HG03097 (cell line): ENCODE results near the gene NEDD8.

Source experiments
- ATAC-seq: cut with Tn5 transposase; IDR thresholded peaks from one replicate; pipeline ENCODE4 v1.9.1; 2021; ENCODE audit not compliant: unreplicated experiment, low FRiP score

The NEDD8 gene

DNA sequence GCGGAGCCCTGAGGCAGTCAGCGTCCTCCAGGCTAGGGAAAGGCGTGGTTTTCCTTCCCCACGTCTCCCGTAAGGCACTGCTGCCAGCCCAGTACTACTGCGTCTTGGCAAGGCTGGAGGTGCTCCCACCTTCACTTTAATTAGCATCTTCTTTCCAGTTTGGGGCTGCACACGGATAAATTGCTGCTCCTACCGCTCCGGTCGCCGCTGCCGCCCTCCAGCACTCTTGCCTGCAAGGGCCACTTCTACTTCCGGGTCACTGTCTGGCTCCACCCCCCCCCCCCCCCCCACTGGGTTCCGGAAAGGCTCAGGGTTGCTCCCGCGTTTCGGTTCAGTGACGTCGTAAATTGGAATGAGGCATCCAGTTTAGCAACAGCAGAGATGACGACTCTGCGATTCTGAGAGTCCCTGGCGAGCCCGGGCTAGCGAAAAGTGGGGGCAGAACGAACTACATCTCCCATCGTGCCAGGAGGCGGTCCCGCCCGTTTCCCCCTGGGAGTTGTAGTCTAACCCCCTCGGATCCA lies at the start of gene NEDD8:
TSS of gene NEDD8 (minus strand) at position 247 of the 524 bp plus-strand sequence. CDS start at position 147, 100 bp downstream.
- ATAC-seq: peak; percentile 63

- no peak for ATAC-seq
These were observed 49.5 kb upstream of the NEDD8 start for GRCh38 chr14:24281636-24282035.

GRCh38 chr14:24280797-24281460 lies 48.8 kb upstream of the NEDD8 start:
- no peak for ATAC-seq

DNA sequence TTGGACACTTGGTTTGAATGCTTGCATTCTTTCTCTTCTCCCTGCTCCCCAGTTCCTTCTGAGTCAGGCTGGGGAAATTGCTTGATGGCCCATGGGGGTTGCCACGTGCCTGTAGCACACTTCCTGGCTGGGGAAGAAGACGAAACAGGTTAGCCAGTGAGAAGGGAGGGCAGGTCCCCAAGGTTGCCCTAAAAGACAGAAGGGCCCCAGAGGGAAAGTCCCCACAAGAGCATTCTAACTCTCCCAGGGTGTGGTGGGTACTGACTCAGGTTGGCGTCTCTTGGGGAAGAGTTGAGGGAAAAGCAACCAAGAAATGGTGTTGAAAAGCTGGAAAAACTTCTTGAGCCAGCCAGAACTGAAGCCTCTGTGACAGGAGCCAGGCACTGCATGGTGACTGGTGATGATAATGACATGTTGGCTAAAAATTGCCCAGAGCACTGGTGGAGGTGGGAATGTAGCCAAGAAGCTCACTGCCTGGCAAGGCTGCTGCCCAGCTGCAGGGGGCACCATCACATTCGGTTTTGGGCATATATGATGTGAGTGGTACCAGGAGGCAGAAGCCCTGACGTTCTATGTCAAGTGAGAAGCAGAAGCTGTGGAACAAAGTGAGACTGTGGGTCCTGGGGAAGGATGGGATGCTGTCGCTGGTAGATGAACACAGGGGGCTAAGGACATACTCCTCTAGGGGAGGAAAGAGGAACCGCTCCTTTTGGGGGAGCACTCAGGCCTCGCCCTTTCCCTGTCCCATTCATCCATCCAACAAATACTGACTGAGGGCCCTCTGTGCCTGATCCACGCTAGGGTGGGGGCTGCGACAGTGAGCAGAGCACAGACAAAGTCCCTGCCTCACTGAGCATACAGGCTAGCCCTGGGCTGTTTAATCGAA lies 47.4 kb upstream of the NEDD8 start:
- ATAC-seq: no peak

DNA sequence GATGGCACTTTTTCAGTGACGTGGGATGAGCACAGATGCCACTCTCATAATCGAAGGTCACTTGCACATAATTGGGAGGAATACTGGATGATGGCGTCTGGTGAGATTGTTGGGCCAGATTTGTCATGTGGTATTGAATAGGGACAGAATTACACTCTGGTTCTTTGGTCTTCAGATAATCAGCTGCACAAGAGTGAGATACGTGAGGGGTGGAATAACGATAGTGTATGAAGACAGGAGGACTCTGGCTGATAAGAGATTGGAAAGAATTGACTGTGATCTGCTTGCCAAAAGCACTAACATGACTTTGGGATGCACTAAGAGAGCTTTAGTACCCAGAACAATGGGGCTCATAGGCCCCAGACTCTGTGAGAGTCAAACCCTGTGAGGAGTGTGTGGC lies 46.3 kb upstream of the NEDD8 start:
- no peak for ATAC-seq

- ATAC-seq: no peak
These were observed 45.6 kb upstream of the NEDD8 start for GRCh38 chr14:24277606-24278321.

DNA sequence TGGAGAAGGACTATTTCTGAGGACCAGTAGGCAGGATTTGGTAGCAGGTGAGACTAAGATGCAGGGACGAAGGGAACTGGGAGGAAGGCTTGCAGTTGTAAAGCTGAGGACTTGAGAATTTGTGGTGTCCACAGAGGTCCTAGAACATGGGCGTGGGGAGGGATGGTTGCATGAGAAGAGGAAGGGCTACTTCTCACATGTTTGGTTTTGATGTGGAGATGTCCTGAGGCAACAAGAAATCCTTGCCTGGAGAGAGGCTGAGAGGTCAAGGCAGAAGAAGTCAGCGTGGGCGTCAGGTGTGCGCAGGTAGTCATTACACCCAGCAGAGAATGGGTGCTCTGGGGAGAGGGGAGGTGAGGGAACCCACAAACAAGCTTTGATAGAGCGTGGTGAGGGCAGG lies 44.9 kb upstream of the NEDD8 start:
- no peak for ATAC-seq

DNA sequence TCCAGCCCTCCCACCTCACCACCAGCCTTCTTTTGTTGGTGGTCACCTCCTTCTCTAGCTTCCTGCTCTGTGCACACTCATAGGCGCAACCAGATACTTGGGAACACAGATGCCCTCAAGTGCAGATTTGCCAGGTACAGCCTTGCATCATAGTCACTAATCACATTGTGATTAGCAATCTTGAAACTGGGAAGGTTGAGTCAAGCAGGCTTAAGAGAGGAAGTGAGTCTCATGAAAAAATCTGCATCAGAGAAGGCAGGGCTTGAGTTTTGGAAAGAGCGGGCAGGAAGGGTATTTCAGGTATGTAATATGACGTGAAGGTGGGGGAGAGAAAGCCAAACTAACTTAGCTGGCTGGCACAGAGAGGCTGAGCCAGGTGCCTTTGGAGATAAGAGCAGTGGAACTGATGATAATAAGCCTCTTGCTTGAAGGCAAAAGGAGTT lies 42.0 kb upstream of the NEDD8 start:
- peak; percentile 40 for ATAC-seq

DNA sequence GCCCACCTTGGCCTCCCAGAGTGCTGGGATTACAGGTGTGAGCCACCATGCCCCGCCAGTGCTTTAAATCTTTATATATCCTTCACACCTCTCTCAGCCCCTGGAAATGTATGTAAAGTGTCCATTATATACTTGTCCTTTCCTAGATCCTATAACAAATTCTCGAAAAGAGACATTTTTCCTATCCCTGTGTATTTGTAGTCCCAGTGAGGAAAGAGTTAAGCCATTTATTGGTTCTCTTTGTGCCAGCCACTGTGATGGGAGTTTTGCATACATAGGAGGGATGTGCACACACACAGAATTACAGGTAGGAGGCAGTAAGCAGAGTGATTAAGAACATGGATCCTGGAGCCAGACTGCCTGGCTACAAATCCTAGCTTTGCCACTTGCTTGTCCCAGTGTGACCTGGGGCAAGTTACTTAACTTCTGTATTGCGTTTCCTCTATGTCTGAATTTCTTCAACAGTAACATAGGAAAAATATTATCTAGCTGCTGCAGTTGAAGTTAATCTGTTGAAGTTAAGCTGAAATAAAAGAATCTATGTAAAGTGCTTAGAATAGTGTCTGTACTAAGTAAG lies 41.3 kb upstream of the NEDD8 start:
- no peak for ATAC-seq

DNA sequence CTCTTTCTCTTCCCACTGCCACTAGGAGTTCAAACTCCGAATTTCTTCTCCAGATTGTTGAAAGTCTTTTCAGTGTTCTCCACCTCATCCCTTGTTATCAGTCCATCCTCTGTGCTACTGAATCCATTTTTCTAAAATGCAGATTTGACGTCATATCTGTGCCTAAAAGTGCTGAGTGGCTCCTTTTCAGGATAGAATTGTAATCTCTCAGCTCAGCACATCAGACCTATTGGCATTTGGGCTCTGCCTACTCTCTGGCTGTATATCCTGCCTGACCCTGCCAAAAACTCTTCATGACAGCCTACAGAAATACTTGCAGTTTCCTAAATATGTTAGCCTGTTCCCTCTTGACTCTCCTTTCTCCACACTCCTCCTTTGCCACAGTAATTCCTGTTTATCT lies 40.3 kb upstream of the NEDD8 start:
- ATAC-seq: no peak

DNA sequence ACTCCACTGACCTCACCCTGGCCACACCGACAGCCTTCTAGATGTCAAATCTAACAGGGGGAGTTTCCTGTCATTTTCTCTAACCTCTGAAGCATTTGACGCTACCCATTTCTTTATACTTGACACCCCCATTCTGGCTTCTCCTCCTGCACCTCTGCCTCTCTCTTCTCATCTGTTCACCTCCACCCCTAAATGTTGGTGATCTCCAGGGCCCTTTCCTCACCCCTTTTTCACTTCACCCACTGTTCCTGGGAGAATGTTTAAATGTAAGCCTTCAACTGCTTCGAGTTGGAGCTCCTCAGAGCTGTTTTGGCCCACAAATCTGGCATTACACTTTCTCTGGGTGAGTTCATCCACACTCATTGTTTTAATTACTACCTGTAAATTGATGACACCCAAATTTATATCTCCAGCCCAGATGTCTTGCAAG lies 39.7 kb upstream of the NEDD8 start:
- no peak for ATAC-seq

DNA sequence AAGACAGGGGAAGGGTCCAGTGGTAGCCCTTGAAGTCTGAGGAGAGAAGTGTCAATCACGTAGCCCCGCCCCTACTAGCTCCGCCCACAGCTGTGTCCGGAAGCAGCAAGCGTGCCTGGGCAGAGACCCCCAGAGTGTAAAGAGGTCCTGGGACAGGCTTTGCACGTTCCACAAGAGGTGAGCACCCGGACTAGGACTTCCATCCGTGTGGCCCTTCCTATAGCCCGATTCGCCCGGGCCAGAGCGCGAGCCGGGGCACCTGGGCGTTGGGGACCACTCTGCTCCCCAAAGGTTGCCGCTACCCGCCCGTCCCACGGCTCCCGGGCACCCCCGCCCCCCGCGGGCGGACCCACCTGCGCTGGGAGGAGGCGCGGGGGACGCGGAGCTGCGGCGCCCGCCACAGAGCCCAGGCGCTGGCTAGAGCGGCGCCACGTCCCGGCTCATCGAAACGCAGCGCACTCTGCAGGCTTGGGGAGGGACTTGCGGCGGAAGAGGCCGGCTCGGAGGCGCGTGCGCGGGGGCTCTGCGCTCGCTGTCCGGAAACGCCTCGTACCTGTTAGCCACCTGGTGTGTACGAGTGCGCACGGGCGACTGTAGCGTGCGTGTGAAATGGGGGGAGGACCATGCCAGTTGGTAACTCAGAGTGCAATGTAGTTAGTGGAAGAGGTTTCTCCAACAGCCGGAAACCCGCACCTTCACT lies 39.1 kb upstream of the NEDD8 start, which contains the start of gene RABGGTA:
TSS of gene RABGGTA (minus strand) at position 464 of the 700 bp plus-strand sequence. CDS start 482 bp downstream, outside the sequence.
- ATAC-seq: peak; percentile 75

GRCh38 chr14:24270537-24271133 lies 38.5 kb upstream of the NEDD8 start:
- no peak for ATAC-seq

DNA sequence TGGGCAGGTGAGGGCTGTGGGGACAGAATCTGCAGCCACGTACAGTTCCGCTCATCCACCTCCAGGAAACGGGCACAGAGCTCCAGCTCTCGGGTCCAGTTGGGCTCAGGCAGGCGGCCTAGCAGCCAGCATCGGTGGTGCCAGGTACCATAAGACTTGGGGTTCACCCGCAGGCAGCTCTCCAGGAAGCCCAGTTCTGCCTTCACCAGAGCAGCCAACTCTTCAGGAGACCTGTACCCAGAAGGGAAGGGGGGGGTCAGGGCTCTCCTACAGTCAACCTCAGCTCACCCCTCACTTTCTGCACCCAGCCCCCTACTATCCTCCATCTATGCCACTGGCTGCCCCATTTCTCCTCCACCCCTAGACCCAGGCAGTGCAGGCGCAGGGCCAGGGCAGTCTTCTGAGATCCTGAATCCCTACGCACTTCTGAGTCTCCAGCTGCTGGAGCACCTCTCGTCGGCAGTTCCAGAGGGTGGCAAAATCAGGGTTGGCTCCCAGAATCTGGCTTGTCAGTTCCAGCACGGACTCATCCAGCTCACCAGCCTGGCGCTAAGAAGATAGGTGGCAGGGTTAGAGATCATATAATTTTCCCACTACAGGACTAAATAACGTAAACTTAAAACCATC lies 37.9 kb upstream of the NEDD8 start:
- ATAC-seq: no peak

DNA sequence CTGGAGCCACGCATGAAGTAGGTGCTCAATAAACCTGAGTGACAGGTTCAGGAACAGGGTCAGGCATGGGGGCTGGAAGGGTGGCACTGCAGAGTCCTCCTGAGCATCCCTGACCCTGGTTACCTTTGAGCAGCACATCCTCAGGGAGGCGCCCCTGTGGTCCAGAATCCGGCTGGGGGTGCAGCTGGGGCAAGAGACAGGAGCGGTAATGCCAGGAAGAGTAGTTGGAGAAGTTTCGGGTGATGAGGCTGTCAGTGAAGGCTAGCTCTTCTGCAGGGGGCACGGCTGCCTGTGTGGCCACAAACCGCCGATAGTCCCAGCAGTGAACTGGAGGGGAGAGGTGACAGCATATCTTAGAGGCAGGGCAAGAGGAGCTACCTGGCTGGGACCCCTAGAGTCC lies 37.2 kb upstream of the NEDD8 start:
- no peak for ATAC-seq

DNA sequence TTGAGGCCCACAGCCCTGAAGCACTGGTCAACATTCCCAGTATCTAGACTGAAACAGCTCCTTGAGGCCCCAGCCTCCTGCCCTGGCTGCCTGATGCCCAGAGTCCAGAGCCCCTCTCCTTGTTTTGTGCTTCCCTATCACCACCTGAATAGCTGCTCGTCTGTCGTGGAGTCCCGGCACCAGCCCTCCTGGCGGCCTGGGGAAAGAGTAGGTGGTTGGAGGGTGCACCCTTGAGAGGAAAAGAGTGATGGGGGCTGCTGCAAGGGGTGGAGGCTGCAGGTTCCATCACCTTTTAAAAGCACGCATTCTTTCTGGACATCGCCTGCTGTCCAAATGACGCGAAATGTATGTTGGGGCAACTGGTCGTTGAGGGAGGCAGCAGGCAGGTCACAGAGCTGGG lies 36.1 kb upstream of the NEDD8 start:
- ATAC-seq: no peak

DNA sequence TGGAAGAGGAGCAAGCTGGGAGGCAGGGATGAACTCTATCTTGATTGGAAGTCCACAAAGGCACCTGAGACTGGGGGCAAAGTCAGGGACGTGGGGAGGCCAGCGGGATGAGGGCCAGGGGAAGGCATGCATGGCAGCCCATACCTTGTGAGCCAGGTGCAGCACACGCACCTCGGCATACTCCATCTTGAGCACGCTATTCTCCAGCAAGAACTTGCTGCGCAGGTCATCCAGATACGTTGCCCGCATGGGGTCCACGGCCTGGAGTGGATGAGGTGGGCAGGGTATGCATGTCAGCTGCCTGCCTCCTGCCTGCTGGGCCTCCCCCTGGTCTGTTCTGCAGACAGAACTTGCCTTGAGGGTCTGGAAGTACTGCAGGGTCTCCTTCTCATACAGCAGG lies 35.3 kb upstream of the NEDD8 start:
- no peak for ATAC-seq

- no peak for ATAC-seq
These were observed 34.4 kb upstream of the NEDD8 start for GRCh38 chr14:24266344-24267244.
